Mesendoderm (in vitro differentiated cells): ENCODE measurements around the gene CCT7.

Experiments used
- DNase-seq: peaks from one replicate; pipeline ENCODE4 v3.0.0; 2013
- H2AK5ac ChIP-seq: 2 replicates; pipeline ENCODE4 v1.6.1; 2013; ENCODE audit warnings: low read length, inconsistent platforms
- H2BK120ac ChIP-seq: 2 replicates; pipeline ENCODE4 v1.6.1; 2013; ENCODE audit warnings: low read depth, mild to moderate bottlenecking, low read length, moderate library complexity, mixed read lengths
- H2BK15ac ChIP-seq: replicated peaks from 2 replicates; pipeline ENCODE4 v1.6.1; 2013; ENCODE audit warnings: low read depth, mild to moderate bottlenecking, moderate library complexity
- H2BK5ac ChIP-seq: 2 replicates; pipeline ENCODE4 v1.6.1; 2013; ENCODE audit warnings: low read length, inconsistent platforms
- H3K18ac ChIP-seq: 2 replicates; pipeline ENCODE4 v1.6.1; 2013; ENCODE audit warnings: mild to moderate bottlenecking, low read length, mixed read lengths
- H3K23ac ChIP-seq: one replicate; pipeline ENCODE4 v1.6.1; 2013; ENCODE audit warnings: low read length
- H3K27ac ChIP-seq: 2 replicates; pipeline ENCODE4 v1.5.1; 2013; ENCODE audit warnings: low read depth, mild to moderate bottlenecking, inconsistent platforms, low read length, moderate library complexity
- H3K27me3 ChIP-seq: 2 replicates; pipeline ENCODE4 v1.6.1; 2013; ENCODE audit warnings: low read length, control low read depth, mild to moderate bottlenecking, inconsistent platforms; ENCODE audit not compliant: insufficient read depth, poor library complexity
- H3K36me3 ChIP-seq: 2 replicates; pipeline ENCODE4 v1.6.1; 2013; ENCODE audit warnings: low read length, inconsistent platforms; ENCODE audit not compliant: control insufficient read depth, insufficient read depth
- H3K4ac ChIP-seq: one replicate; pipeline ENCODE4 v1.6.1; 2013; ENCODE audit warnings: low read depth, mild to moderate bottlenecking, low read length, moderate library complexity
- H3K4me1 ChIP-seq: 2 replicates; pipeline ENCODE4 v1.6.1; 2013; ENCODE audit warnings: low read depth, low read length, inconsistent platforms; ENCODE audit not compliant: control insufficient read depth
- H3K4me2 ChIP-seq: 2 replicates; pipeline ENCODE4 v1.6.1; 2013; ENCODE audit warnings: low read length
- H3K4me3 ChIP-seq: 2 replicates; pipeline ENCODE4 v1.5.1; 2013; ENCODE audit warnings: mild to moderate bottlenecking, low read length
- H3K56ac ChIP-seq: one replicate; pipeline ENCODE4 v1.6.1; 2013; ENCODE audit warnings: low read length
- H3K79me1 ChIP-seq: 2 replicates; pipeline ENCODE4 v1.6.1; 2013; ENCODE audit warnings: low read length, inconsistent platforms
- H3K79me2 ChIP-seq: 2 replicates; pipeline ENCODE4 v1.6.1; 2013; ENCODE audit warnings: mild to moderate bottlenecking, low read length; ENCODE audit not compliant: control insufficient read depth, insufficient read depth
- H3K9ac ChIP-seq: 2 replicates; pipeline ENCODE4 v1.6.1; 2013; ENCODE audit warnings: low read length, inconsistent platforms
- H4K5ac ChIP-seq: one replicate; pipeline ENCODE4 v1.6.1; 2013; ENCODE audit warnings: low read length
- H4K8ac ChIP-seq: one replicate; pipeline ENCODE4 v1.6.1; 2013; ENCODE audit warnings: low read depth, mild to moderate bottlenecking, control low read depth, low read length, moderate library complexity
- WGBS: extraction: QIAGEN DNeasy Blood & Tissue Kit; methylation state at CpG from one replicate; pipeline ENCODE4 v1.1.7; 2013; ENCODE audit warnings: low lambda C conversion rate, missing lambda C conversion rate; ENCODE audit not compliant: insufficient coverage; ENCODE audit errors: extremely low coverage; 5-methylcytosine and 5-hydroxymethylcytosine counted together

CCT7 gene

GRCh38 chr2:73202156-73203054, 31.7 kb upstream of the CCT7 start, which contains the start of gene NOTO:
Gene NOTO (plus strand): TSS chr2:73202574. CDS start chr2:73202667, 93 bp downstream.
- no CpG with 5 or more reads among the region's 87 CpGs for WGBS
- Histone ChIP-seq H3K79me2 (no peaks in the 10 kb centered on the region), H2AK5ac (no peak within 1 kb of the TSS), H3K23ac (peak within 1 kb of the TSS; percentile 80), H3K27me3 (peaks cover 7% of the 10 kb centered on the region), H4K8ac (no peak within 1 kb of the TSS), H4K5ac (no peak within 1 kb of the TSS), H3K4me3 (no peak within 1 kb of the TSS), H2BK5ac (no peak within 1 kb of the TSS), H3K56ac (peak within 1 kb of the TSS; percentile 58), H3K9ac (peak within 1 kb of the TSS; percentile 32), H3K27ac (no peak within 1 kb of the TSS), H3K36me3 (no peaks in the 10 kb centered on the region), H2BK120ac (no peak within 1 kb of the TSS), H3K4me2 (peak within 1 kb of the TSS; percentile 19), H3K4me1 (no peaks in the 10 kb centered on the region), H3K4ac (no peak within 1 kb of the TSS), H2BK15ac (no peak within 1 kb of the TSS), H3K18ac (no peak within 1 kb of the TSS), H3K79me1 (no peaks in the 10 kb centered on the region)
- peak; percentile 52 for DNase-seq

- no CpG with 5 or more reads among the region's 44 CpGs for WGBS
- DNase-seq = peak; percentile 61
- Histone ChIP-seq H3K27me3 (peaks cover 7% of the 10 kb centered on the region), H3K4me3 (no peak overlapping the region), H3K36me3 (no peaks in the 10 kb centered on the region), H3K27ac (no peak overlapping the region), H2BK15ac (no peak overlapping the region), H3K4ac (no peak overlapping the region), H2AK5ac (no peak overlapping the region), H4K8ac (no peak overlapping the region), H3K23ac (no peak overlapping the region), H3K4me2 (peak overlapping the region; percentile 19), H2BK120ac (no peak overlapping the region), H3K56ac (peak overlapping the region; percentile 58), H3K79me1 (no peaks in the 10 kb centered on the region), H3K79me2 (no peaks in the 10 kb centered on the region), H3K4me1 (no peaks in the 10 kb centered on the region), H4K5ac (no peak overlapping the region), H3K9ac (peak overlapping the region; percentile 32), H2BK5ac (no peak overlapping the region), H3K18ac (no peak overlapping the region)
Measured at GRCh38 chr2:73203055-73203681, 30.9 kb upstream of the CCT7 start.

GRCh38 chr2:73205611-73206010, 28.5 kb upstream of the CCT7 start:
- no peak overlapping the region for H3K23ac ChIP-seq
- no CpG with 5 or more reads among the region's 6 CpGs for WGBS
- no peak overlapping the region for H4K5ac ChIP-seq
- H2BK120ac ChIP-seq = no peak overlapping the region
- peaks cover 7% of the 10 kb centered on the region for H3K27me3 ChIP-seq
- H3K79me2 ChIP-seq = no peaks in the 10 kb centered on the region
- no peaks in the 10 kb centered on the region for H3K4me1 ChIP-seq
- no peak overlapping the region for H2BK5ac ChIP-seq
- no peak overlapping the region for H3K56ac ChIP-seq
- no peaks in the 10 kb centered on the region for H3K36me3 ChIP-seq
- H2AK5ac ChIP-seq = no peak overlapping the region
- no peak overlapping the region for H3K9ac ChIP-seq
- no peak overlapping the region for H3K27ac ChIP-seq
- H3K4me2 ChIP-seq = no peak overlapping the region
- no peak overlapping the region for H3K4me3 ChIP-seq
- no peak overlapping the region for H3K4ac ChIP-seq
- no peak for DNase-seq
- H4K8ac ChIP-seq = no peak overlapping the region
- H3K79me1 ChIP-seq = no peaks in the 10 kb centered on the region
- no peak overlapping the region for H2BK15ac ChIP-seq
- H3K18ac ChIP-seq = no peak overlapping the region

GRCh38 chr2:73208258-73208657, 25.9 kb upstream of the CCT7 start:
- no peak overlapping the region for H3K18ac ChIP-seq
- H3K56ac ChIP-seq = no peak overlapping the region
- no peak overlapping the region for H4K5ac ChIP-seq
- no peak overlapping the region for H4K8ac ChIP-seq
- no peaks in the 10 kb centered on the region for H3K4me1 ChIP-seq
- H2BK5ac ChIP-seq = no peak overlapping the region
- H3K79me1 ChIP-seq = no peaks in the 10 kb centered on the region
- no peak overlapping the region for H3K27ac ChIP-seq
- no peak overlapping the region for H3K9ac ChIP-seq
- no peak overlapping the region for H2BK15ac ChIP-seq
- no peak overlapping the region for H3K4me3 ChIP-seq
- H2BK120ac ChIP-seq = no peak overlapping the region
- H3K79me2 ChIP-seq = no peaks in the 10 kb centered on the region
- DNase-seq = no peak
- H3K4ac ChIP-seq = no peak overlapping the region
- H2AK5ac ChIP-seq = no peak overlapping the region
- H3K36me3 ChIP-seq = no peaks in the 10 kb centered on the region
- peaks cover 1% of the 10 kb centered on the region for H3K27me3 ChIP-seq
- no peak overlapping the region for H3K23ac ChIP-seq
- no CpG with 5 or more reads among the region's 3 CpGs for WGBS
- no peak overlapping the region for H3K4me2 ChIP-seq

- Histone ChIP-seq H4K8ac (no peak overlapping the region), H3K36me3 (no peaks in the 10 kb centered on the region), H3K4me2 (no peak overlapping the region), H3K27ac (no peak overlapping the region), H3K79me2 (peaks cover 4% of the 10 kb centered on the region), H2BK120ac (no peak overlapping the region), H3K4me3 (no peak overlapping the region), H3K27me3 (no peaks in the 10 kb centered on the region), H3K9ac (no peak overlapping the region), H3K4ac (no peak overlapping the region), H4K5ac (no peak overlapping the region), H3K56ac (no peak overlapping the region), H2AK5ac (no peak overlapping the region), H2BK5ac (no peak overlapping the region), H3K79me1 (no peaks in the 10 kb centered on the region), H2BK15ac (no peak overlapping the region), H3K18ac (no peak overlapping the region), H3K4me1 (no peaks in the 10 kb centered on the region), H3K23ac (no peak overlapping the region)
- no peak for DNase-seq
- no CpG with 5 or more reads among the region's 4 CpGs for WGBS
Measured at GRCh38 chr2:73210019-73210418, 24.1 kb upstream of the CCT7 start.
